Upper lobe of right lung (tissue), 1 donor: ENCODE results near the gene LCTL. TPM values are rescaled to one million over a fixed set of nuclear protein-coding genes. Genes with fewer than 3 reads are reported as not detected.

Experiments used
- ATAC-seq: fragments of 200-7000 bp; cut with Tn5 transposase; one replicate; pipeline ENCODE4 v1.9.1; 2020; ENCODE audit warnings: mild to moderate bottlenecking, moderate library complexity
- DNase-seq: peaks from one replicate; pipeline ENCODE4 v3.0.0-alpha.2; 2020
- H3K27ac ChIP-seq: fragments of 200-600 bp; one replicate; pipeline ENCODE4 v1.8.0; 2022
- H3K27me3 ChIP-seq: fragments of 200-600 bp; one replicate; pipeline ENCODE4 v1.8.0; 2022; ENCODE audit warnings: mild to moderate bottlenecking
- H3K36me3 ChIP-seq: fragments of 200-600 bp; one replicate; pipeline ENCODE4 v1.8.0; 2022
- H3K4me1 ChIP-seq: fragments of 200-600 bp; one replicate; pipeline ENCODE4 v1.8.0; 2022
- H3K4me3 ChIP-seq: fragments of 200-600 bp; one replicate; pipeline ENCODE4 v1.8.0; 2022; ENCODE audit warnings: mild to moderate bottlenecking
- H3K9me3 ChIP-seq: fragments of 200-600 bp; one replicate; pipeline ENCODE4 v1.8.0; 2022
- intact Hi-C: fragments of 100-400 bp; cut with DNase I; formaldehyde crosslinking; loops from one replicate; pipeline ENCODE4 v1.11.0; 2022
- total RNA-seq: library from RNA; stranded (reverse); fragmentation: NEBNext Ultra II Directional; extraction: Animal tissue kit (Norgen Biotek cat#: 25700); gene quantifications from one replicate; pipeline ENCODE4 v1.2.1, GENCODE V29; 2021
- TF ChIP-seq, protein P1 (sequence below): fragments of 200-600 bp; IDR thresholded peaks from one replicate; pipeline ENCODE4 v1.8.0; 2022; ENCODE audit warnings: antibody characterized with exemption
- donor health status: DM: no; HTN: yes; CAD: no; lungs with severe emphysema.

Gene LCTL
- total RNA-seq, 1 donor from 2014 or later = not detected

GRCh38 chr15:66586155-66586976, 20.6 kb upstream of the LCTL start:
- Histone ChIP-seq H3K9me3 (no peaks in the 10 kb centered on the region), H3K4me3 (no peak overlapping the region), H3K4me1 (no peaks in the 10 kb centered on the region), H3K36me3 (no peaks in the 10 kb centered on the region), H3K27me3 (no peaks in the 10 kb centered on the region), H3K27ac (no peak overlapping the region)
- intact Hi-C loops = no loop called here
- DNase-seq (no peak), ATAC-seq (peak; percentile 39)
- TF ChIP-seq, protein P1, sequence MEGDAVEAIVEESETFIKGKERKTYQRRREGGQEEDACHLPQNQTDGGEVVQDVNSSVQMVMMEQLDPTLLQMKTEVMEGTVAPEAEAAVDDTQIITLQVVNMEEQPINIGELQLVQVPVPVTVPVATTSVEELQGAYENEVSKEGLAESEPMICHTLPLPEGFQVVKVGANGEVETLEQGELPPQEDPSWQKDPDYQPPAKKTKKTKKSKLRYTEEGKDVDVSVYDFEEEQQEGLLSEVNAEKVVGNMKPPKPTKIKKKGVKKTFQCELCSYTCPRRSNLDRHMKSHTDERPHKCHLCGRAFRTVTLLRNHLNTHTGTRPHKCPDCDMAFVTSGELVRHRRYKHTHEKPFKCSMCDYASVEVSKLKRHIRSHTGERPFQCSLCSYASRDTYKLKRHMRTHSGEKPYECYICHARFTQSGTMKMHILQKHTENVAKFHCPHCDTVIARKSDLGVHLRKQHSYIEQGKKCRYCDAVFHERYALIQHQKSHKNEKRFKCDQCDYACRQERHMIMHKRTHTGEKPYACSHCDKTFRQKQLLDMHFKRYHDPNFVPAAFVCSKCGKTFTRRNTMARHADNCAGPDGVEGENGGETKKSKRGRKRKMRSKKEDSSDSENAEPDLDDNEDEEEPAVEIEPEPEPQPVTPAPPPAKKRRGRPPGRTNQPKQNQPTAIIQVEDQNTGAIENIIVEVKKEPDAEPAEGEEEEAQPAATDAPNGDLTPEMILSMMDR = no peak

DNA sequence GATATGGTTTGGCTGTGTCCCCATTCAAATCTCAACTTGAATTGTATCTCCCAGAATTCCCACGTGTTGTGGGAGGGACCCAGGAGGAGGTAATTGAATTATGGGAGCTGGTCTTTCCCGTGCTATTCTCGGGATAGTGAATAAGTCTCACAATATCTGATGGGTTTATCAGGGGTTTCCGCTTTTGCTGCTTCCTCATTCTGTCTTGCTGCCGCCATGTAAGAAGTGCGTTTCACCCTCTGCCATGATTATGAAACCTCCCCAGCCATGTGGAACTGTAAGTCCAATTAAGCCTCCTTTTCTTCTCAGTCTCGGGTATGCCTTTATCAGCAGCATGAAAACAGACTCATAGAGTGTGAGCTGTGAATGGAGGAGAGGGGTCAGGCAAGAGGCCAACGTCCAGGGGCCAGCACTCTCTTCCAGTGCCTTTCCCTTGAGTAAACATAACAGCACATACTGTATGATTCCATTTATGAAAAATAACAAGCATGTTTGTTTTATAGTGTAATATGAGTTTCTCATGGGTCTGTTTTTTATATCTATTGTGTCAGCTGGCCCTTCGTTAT, 16.3 kb upstream of the LCTL start:
- H3K27ac ChIP-seq = no peak overlapping the region
- no peak overlapping the region for H3K4me3 ChIP-seq
- H3K4me1 ChIP-seq = no peaks in the 10 kb centered on the region
- no peak for DNase-seq
- no peak for ATAC-seq
- no peaks in the 10 kb centered on the region for H3K27me3 ChIP-seq
- TF ChIP-seq, protein P1 = no peak
- no peaks in the 10 kb centered on the region for H3K9me3 ChIP-seq
- intact Hi-C loops = no loop called here
- H3K36me3 ChIP-seq = no peaks in the 10 kb centered on the region

DNA sequence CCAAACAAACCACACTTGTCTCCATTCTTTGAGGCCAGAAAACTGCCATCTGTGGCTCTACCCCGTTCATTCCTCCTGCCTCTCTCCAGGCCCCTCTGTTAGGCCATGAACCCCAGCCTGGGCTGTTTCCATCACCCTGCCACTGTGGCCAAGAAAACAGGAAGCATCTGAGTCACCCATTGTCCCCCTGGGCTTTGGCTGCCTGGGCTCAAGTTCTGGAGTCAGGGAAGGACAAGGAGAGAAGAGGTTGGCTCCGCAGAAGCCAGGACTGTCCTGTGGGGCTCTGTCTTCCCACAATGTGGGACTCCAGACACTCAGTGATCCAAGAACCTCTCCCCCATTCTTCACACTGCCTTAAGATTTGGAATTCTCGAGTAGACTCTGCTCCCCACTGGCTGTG, 14.8 kb upstream of the LCTL start:
- H3K9me3 ChIP-seq = no peaks in the 10 kb centered on the region
- no peaks in the 10 kb centered on the region for H3K36me3 ChIP-seq
- no peaks in the 10 kb centered on the region for H3K27me3 ChIP-seq
- ATAC-seq = peak; percentile 47
- TF ChIP-seq, protein P1 = no peak
- H3K4me3 ChIP-seq = no peak overlapping the region
- intact Hi-C loops = no loop called here
- DNase-seq = no peak
- no peak overlapping the region for H3K27ac ChIP-seq
- no peaks in the 10 kb centered on the region for H3K4me1 ChIP-seq

DNA sequence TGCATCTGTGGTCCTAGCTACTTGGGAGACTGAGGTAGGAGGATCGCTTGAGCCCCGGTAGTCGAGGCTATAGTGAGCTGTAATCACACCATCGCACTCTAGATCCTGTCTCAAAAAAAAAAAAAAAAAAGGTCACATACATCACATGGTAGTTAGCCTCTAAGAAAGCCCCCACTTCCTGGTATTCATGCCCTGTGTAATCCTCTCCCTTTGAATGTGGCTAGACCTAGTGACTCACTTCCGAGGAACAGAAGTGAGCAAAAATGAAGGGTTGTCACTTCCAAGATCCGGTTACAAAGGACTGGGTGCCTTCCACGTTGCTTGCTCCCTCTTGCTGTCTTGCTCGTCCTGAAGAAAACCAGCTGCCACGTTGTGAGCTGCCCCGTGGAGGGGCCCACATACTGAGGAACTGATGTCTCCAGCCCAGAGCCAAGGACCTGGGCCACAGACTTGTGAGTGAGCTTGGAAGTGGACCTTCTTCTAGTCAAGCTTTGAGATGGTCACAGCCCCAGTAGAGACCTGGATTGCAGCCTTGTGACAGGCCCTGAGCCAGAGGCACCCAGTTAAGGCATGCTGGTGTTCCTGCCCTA, 12.6 kb upstream of the LCTL start:
- H3K36me3 ChIP-seq = no peaks in the 10 kb centered on the region
- intact Hi-C loops = no loop called here
- ATAC-seq (peak; percentile 70), DNase-seq (no peak)
- H3K9me3 ChIP-seq = no peaks in the 10 kb centered on the region
- no peaks in the 10 kb centered on the region for H3K4me1 ChIP-seq
- H3K4me3 ChIP-seq = no peak overlapping the region
- H3K27me3 ChIP-seq = no peaks in the 10 kb centered on the region
- TF ChIP-seq, protein P1 = no peak
- H3K27ac ChIP-seq = no peak overlapping the region

GRCh38 chr15:66574596-66574950, 8.8 kb upstream of the LCTL start:
- Histone ChIP-seq H3K27me3 (no peaks in the 10 kb centered on the region), H3K4me3 (no peak overlapping the region), H3K9me3 (no peaks in the 10 kb centered on the region), H3K27ac (no peak overlapping the region), H3K36me3 (no peaks in the 10 kb centered on the region), H3K4me1 (no peaks in the 10 kb centered on the region)
- intact Hi-C loops = no loop called here
- TF ChIP-seq, protein P1 = no peak
- DNase-seq (no peak), ATAC-seq (no peak)
